ENCODE results near the gene MRPS15.

- TF ChIP-seq CTCF (conservative IDR thresholded peaks at IDR 0.05; ENCODE audit: low read length), result no peak
- TF ChIP-seq EZH2phosphoT487 (IDR thresholded peaks at IDR 0.05; ENCODE audit: borderline replicate concordance, low read depth, low read length), result no peak
Observed at GRCh38 chr1:36472656-36473055, 8.5 kb upstream of the MRPS15 start.
